Stimulated activated CD4-positive, alpha-beta T cell treated with anti-CD3 and anti-CD28 coated beads, Interleukin-1b, Interleukin-23, amount 100 ng/mL, for 1 hour (primary cell): ENCODE measurements around the gene FHIT.
"Not testable (repeated sequence)": the region's sequence is repeated elsewhere in the genome, so short reads cannot be mapped to it uniquely, and the experiment has no call there.

Source experiments
- DNase-seq, 2 donors: peaks; one replicate each; pipeline ENCODE4 v3.0.0-alpha.2; 2020; ENCODE audit warnings: low read depth in 2 of 2

FHIT gene

DNA sequence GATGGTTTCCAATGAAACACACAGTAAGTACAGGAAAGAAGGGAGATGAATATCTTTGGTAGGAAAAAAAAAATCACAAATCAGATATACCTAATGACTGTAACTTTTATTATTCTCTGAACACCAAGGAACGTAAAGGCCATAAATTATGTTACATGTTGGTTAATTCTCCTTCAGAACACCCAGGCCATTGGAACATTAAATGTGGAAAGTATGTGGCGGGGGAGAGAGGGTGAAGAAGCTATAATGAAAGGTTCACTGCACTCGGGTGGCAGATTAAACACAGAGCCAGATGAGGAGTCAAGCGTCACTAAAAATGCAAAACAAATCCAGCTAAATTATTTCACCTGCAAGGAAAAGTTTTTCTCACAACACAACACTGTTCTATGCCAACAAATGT is 193.8 kb downstream of the FHIT start:
- DNase-seq, result no peak

DNA sequence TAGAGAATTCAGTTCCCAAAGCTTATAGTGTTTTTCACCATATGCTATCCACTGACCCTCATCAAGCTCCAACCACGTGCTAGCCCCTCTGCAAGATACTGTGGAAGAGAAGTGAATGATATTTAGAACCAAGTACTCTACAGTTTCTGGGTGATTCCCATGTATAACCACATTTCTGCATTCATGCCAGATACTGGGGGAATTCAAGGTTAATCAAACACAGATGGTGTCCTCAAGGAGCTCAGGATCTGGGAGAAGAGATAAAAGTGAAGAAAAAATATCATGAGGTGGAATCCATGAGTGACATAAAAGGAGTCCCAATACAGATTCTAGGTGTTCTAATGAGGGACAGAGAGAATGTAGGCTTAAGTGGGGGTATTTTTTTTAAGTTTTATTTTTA is 195.8 kb downstream of the FHIT start:
- no peak for DNase-seq

DNA sequence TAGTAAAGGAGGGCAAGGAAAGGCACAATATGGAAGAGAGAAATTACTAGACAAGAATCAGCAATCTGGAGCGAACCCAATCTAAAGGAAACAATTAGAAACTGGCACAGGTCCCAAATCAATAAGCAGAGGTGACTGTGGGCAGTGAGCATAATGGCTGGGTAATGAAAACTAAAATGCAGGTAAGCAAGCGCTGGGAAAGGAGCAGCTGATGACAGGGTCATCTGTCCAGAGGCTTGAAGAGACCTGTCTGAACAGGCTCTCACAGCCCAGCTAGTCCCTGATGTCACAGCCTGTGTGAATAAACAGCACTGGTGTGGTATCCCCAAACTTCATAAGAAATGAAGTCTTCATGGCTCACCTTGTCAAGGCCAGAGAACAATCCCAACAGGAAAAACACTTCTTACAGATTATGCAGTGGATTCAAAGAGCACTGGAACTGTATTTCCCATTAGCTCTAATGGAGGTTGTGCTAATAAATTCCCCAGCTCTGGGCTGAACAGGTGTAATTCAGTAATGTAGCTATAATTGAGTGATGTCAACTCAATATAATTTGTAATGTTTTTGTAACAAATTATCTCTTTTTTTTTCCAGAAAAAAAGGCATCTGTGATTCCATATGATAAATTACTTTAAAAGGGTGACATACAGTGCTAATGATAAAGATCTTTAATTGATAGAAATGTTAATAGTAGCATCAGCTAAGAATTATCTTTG is 197.3 kb downstream of the FHIT start:
- DNase-seq, result no peak

DNA sequence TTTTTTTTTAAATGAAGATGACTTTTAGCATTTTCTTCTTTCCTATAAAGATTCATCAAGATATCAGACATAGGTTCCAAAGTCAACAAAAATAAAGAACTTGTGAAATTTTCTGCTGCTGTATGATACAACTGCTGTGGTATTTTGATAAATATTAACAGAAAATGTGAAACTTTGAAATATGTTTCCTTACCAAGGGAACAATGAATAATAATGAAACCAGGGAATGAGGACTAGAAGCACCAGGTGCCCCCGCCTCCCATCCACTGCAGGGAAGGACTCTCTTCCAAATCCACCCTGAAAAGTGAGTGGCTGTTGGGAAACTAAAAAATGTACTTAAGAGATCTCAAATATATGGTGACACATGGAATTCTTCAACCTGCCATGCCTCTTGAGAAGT is 198.4 kb downstream of the FHIT start:
- DNase-seq, result no peak

DNA sequence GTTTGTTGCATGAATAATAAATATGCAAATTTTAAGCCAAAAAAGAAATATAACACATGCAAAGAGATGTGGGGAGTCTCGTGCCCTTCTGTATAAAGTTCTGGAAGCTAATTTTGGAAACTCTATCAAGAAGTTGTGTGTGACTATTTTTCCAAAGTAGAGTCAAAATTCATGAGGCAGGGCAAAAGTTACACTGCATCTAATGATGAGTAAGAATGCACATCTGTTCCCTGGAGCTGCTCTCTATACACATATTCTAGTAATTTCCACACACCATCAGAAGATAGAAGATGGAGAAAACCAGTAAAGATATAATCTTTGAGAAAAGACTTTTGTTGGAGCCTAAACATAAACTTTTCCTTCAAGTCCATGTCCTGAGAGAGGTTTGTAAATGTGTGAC is 199.6 kb downstream of the FHIT start:
- no peak for DNase-seq

DNA sequence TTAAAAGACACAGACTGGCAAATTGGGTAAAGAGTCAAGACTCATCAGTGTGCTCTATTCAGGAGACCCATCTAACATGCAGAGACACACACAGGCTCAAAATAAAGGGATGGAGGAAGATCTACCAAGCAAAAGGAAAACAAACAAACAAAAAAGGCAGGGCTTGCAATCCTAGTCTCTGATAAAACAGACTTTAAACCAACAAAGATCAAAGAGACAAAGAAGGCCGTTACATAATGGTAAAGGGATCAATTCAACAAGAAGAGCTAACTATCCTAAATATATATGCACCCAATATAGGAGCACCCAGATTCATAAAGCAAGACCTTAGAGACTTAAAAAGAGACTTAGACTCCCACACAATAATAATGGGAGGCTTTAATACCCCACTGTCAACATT is 206.1 kb downstream of the FHIT start:
- not testable (repeated sequence) for DNase-seq

DNA sequence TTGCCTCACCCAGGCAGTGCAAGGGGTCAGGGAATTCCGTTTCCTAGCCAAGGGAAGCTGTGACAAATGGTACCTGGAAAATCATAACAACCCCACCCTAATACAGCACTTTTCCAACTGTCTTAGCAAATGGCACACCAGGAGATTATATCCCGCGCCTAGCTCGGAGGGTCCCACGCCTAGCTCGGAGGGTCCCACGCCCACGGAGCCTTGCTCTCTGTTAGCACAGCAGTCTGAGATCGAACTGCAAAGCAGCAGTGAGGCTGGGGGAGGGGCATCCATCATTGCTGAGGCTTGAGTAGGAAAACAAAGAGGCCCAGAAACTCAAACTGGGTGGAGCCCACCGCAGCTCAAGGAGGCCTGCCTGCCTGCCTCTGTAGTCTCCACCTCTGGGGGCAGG is 208.1 kb downstream of the FHIT start:
- no peak for DNase-seq

DNA sequence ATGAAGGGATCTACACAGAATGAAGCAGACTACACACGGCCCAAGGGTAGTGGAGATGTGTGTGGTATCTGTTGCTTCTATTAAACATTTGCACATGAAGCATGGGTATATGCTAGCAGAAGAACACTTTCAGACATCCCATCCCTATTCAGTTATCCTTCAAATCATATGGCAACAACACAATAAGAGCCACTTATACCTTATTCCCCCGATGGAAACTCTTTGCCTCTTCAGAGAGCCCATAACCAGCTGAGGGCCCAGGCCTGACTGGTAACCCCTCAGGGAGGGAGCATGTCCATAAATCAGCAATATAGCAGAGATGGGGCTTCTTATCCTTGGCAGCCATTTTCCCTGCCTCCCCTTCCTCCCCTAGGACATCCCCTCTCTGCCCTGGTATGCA is 210.6 kb downstream of the FHIT start:
- no peak for DNase-seq

DNA sequence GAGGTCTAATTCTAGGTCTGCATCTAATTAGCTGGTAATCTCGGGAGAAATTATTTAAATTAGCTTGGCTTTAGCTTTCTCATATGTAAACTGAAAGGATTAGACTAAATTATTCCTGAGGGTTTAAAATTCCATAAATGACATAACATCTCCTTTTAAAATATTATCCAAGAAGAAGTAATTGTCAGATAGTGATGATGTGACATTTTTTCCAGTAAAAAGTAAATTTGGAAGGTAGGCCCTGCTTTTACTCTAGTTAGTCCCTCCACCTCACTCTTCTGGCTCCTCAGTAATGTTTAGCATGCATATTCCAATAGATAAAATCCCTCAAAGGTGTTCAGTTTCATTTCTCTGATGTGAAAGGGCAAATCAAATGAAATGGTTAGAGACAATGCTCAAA is 215.7 kb downstream of the FHIT start:
- no peak for DNase-seq

DNA sequence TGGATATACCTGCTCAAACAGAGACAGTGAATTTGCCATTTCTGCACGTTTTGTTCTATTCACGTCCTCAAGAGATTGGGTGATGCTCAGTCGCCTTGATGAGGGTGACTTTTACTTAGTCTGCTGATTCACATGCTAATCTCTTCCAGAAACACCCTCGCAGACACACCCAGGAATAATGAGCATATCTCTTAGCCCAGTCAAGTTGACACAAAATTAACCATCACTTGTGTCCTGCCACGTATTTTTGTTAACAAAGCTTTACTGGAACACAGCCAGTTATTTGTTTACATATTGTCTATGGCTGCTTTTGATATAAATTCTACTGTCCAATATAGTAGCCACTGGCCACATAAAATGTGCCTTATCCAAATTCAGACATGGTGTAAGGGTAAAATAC is 218.3 kb downstream of the FHIT start:
- DNase-seq, result no peak

DNA sequence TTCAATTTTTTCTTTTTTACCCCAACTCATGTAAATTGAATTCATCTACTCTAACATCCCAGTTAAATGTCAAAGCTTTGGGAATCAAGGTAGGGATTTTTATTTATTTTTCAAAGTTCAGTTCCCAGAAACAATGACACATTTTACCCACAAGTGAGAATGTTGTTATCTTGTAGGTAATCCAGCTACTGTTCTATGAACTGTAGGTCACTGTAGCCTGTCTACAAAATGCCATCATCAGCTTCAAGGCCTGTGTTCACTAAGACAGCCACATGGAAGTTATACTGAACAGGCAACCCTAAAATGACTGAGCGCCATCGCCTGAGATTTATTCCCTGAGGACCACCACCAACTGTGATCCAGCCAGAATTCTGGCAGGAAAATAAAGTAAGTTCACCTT is 219.7 kb downstream of the FHIT start:
- DNase-seq, result no peak

DNA sequence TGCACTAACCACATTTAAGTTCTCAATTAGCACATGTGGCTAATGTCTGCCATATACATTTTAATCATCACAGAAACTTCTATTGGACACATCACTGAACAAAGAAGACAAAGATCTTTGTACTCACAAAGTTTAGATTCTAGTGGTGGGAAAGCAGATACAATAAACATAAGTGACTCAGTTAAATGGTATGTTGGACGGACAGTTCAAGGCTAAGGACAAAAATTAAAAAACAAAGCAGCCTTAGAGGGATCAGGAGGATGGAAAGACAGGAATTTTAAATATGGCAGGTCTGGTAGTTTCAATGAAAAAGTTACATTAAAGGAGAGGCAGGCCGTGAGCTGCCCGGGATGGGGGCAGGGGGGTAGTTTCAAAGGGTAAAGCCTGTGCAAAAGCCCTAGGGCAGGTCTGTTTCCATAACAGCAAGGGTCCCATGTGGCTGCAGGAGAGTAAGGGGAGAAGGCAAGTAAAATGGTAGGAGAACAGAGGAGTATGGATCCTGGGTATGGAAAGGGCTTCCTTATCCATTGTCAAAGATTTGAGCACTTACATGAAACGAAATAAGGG is 220.7 kb downstream of the FHIT start:
- DNase-seq, result no peak

DNA sequence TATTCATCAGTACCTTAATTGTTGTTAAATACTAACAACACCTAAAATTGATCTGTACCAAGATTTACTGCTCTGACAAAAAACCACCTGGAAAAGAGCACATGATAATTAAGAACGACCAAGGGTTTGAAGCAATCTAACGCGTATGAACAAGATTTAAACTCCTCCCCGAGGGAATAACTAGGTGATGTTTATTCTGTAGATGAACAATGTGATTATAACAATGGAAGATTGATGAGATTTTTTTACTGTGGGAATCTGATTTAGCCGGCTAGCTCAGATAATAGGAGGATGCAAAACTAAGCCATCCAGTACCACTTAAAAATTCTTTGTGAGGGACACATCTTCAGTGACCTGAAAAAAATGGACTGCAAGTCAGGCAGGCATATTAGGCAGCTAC is 222.1 kb downstream of the FHIT start:
- DNase-seq, result no peak

DNA sequence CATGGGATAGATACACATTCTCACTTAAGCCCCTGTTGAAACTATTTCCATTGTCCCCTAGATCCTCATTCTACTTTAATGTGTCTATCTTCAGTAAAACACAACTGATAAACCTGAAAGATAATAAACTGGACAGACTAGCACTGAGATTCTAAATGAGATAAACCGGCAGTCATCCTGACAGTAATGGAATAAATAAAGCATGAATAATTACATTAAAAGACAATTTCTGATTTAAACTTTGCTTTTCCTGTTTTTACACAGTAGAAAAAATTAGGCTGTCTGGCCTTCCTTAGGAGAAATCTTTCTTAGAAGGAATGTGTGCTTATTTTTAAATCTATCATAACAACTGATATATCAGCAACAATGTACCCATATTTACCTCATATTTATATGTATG is 232.4 kb downstream of the FHIT start:
- DNase-seq, result no peak

DNA sequence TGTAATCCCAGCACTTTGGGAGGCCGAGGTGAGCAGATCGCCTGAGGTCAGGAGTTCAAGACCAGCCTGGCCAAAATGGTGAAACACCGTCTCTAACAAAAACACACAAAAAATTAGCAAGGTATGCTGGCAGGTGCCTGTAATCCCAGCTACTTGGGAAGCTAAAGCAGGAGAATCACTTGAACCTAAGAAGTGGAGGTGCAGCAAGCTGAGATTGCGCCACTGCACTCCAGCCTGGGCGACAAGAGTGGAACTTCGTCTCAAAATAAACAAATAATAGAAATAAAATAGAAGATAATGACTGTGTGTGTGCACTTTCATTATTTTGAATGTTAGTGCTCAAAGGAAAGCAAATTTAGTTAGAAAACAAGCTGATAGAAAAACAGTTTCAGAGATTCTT is 234.2 kb downstream of the FHIT start:
- not testable (repeated sequence) for DNase-seq

DNA sequence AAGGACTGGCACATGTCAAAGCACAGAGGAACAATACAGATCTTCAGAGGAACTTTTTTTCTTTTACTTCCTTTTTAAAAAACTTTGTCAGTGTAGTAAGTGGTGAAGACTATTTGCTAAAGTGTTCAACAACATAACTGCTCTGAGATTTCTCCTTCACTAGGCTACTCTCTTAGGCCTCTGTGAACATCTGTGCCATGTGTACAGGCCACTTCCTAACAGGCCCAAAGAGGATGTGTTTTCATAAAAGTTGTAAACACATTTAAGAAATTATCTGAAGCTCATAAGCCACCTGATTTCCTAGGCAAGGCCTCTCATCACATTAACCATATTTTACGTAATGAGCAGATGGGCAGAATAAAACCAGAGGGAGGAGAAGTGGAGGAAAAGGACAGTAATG is 235.4 kb downstream of the FHIT start:
- no peak for DNase-seq

DNA sequence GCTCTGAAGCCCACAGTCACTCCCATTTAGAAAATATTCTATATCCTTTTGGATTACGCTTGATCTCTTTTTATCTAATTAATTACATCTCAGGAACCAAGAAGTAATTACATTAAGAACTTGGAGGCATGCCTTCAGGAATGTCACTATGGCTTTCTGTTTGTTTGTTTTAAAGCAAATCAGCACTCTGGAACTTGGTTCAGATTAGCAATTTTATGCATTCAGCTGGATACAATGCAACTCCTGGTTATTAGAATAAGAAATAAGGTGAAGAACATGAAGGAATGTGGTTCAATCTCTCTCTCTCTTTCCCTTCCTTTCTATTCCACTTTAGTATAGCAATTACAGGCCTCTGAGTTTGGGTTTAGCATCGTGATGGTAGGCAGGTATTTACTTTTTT is 235.8 kb downstream of the FHIT start:
- DNase-seq, result no peak

DNA sequence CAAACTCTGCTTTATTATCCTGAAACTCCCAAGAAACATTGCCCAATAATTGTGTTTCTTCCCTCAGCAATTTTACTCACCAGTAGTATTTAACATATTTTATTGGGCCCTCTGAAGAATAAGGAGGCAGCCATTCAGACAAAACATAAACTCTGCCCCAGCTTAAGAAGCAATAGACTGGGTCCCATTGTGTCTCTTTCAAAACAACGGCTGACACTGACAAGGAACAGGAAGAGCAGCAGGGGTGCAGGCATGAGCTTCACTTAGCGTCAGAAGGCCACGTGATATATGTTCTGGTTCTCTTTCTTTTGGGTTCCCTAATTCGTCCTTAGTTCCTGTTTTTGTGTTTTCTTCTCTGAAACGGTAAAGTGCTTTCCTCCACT is 242.3 kb downstream of the FHIT start:
- DNase-seq, result no peak

DNA sequence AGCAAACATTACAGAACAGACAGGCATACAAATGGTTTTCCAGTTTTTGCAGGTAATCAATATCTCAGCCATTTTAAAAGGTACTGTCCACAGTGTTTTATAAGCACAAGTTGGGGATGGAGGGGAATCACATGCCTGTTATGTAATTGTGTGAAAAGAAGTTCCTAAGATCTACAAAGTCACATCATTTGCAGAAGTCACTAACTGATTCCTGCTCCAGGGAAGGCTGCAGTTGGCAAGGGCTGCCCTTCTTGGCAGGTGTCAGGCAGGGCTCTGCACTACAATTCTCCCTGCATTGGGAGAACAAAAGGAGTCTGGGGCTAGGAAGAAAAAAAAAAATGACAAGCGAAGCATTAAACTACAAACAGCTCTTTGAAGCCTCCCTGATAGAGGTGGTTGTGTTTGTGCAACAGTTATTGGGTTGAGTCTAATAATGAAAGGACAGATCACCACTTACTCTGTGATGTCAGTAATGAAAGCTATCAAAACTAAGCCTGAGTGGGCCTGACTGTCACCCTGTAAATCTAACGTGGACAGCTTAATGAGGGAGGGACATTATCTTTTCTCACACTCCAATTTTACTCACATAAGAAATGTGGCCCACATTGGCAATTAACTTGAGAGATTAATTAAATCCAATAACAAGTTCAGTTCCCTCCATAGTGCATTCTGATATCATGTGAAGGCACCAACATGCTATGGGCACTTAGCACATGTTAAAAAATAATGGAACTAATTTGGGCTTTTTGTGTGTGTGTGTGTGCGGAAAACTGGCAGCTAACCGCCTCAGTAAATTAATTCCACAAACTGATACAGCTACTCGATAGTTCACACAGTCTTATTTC is 242.9 kb downstream of the FHIT start:
- no peak for DNase-seq

DNA sequence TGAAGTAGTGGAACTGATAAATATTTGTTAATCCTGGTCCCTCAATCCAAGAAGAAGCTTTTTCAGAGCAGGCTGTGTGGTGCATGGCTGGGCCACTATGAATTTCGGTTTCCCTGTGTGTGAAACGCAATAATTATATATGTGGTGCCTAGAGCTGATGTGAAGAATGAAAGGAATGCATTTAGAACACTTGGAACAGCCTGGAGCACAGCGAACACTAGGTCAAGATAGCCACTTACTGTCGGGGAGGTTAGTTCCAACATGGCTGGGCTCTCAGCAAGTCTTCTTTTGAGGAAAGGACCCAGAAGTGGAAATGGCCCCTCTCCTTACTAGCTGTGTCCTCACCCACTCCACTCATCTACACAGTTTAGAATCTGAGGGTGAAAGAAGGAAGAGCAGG is 245.7 kb downstream of the FHIT start:
- DNase-seq, result no peak

DNA sequence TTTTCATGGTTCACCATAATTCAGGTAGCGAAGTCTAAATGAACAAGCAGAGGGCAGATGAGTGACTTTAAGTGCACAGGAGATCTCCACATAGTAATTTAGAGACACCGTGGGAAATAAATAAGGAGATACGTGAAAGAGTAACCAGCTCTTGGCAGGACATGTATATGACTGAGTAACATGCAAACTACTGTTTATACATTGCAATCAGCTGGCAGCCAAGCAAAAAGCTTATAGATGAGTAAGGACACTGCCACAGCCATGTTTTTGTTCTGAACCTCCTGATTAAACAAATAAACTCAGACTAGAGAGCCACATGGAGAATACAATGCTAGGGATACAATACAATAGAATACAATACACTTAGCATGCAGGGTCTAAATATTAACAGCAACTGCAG is 252.4 kb downstream of the FHIT start:
- DNase-seq, result no peak

DNA sequence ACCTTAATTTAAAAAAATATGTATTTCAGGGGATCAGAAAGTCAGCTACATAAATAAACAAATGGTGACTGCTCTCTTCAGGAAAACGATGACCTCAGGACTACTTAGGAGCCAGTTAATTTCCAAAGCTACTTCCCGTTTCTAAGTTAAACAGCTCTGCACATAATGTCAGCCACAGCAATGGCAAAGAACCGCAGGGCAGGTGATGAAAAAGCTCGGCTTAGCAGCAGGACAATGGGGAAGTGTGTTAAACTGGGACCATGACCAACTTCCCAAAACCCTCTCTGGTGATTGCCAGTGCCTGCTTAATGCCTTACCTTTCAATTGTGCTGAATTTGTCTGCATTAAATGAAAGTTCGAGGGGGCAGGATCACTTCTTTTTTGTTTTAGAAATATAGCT is 258.9 kb downstream of the FHIT start:
- DNase-seq, result no peak

DNA sequence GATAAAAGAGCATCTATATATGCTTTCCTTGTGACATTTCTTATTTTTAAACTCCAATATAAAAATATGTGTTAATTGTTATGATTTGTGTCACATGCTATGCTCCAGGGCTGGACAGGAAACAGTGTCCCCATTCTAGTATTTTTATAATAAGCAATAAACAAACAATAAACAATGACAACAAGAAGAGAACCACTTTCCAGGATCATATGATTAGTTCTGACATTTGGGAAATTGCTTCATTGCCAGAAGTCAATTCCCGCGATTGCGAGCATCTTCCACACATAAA is 260.9 kb downstream of the FHIT start:
- no peak for DNase-seq
